GM12891 (cell line): Measurements from ENCODE around the gene PRF1.

Source experiments
- POLR2AphosphoS5 ChIP-seq: IDR thresholded peaks from 2 replicates; pipeline ENCODE4 v1.6.1; 2011; ENCODE audit warnings: low read depth, low read length, control low read depth
- TAF1 ChIP-seq: IDR thresholded peaks from 2 replicates; pipeline ENCODE4 v1.6.1; 2011; ENCODE audit warnings: low read depth, low read length, control low read depth

GRCh38 chr10:70584909-70585544, 17.5 kb downstream of the PRF1 start:
- TF ChIP-seq TAF1 (no peak), POLR2AphosphoS5 (no peak)
